Left renal pelvis (tissue), 4 donors: ENCODE data around the gene NRL. TPM values are rescaled to one million over a fixed set of nuclear protein-coding genes. Genes with fewer than 3 reads are reported as not detected.

Experiments used
- DNase-seq, 4 donors: peaks; one replicate each; pipeline ENCODE4 v3.0.0-alpha.2; 2013; ENCODE audit warnings: low read depth in 4 of 4, low spot score in 3 of 4
- polyA plus RNA-seq, 4 donors: library from polyadenylated mRNA; unstranded; fragments of 120-200 nt; gene quantifications; one replicate each; pipeline ENCODE4 v1.2.1, GENCODE V29; 2013; ENCODE audit not compliant: insufficient read length in 4 of 4

NRL gene
- 1 to 10 TPM in 3 of 4 donors, under 1 TPM in 1; 0.59 to 4.1 (median 2.1) TPM for polyA plus RNA-seq

- DNase-seq, result peak; percentile 99
Observed at GRCh38 chr14:24114532-24115421, at the start of gene NRL, which contains the start of gene DCAF11. Gene NRL (minus strand): TSS chr14:24114949. CDS start chr14:24082848, 32,101 bp downstream. Gene DCAF11 (plus strand): TSS chr14:24114777. CDS start chr14:24115595, 818 bp downstream.

GRCh38 chr14:24162093-24162492 is 47.3 kb upstream of the NRL start:
- no peak for DNase-seq

- peak; percentile 89 to 95 (median 92) for DNase-seq
Observed at GRCh38 chr14:24160850-24161804, 46.4 kb upstream of the NRL start, which contains the start of gene IRF9. Gene IRF9 (plus strand): TSS chr14:24161265. CDS start chr14:24162145, 880 bp downstream.

- no peak for DNase-seq
Observed at GRCh38 chr14:24160499-24160849, 45.7 kb upstream of the NRL start.

- DNase-seq, result no peak
Observed at GRCh38 chr14:24159777-24160498, 45.2 kb upstream of the NRL start.

- DNase-seq, result no peak
Observed at GRCh38 chr14:24157331-24157730, 42.6 kb upstream of the NRL start.

GRCh38 chr14:24156840-24157239 is 42.1 kb upstream of the NRL start:
- no peak for DNase-seq

GRCh38 chr14:24155100-24155499 is 40.4 kb upstream of the NRL start:
- DNase-seq, result no peak

GRCh38 chr14:24151404-24152080 is 36.8 kb upstream of the NRL start:
- DNase-seq, result no peak

- DNase-seq, result no peak
Observed at GRCh38 chr14:24150993-24151392, 36.2 kb upstream of the NRL start.

- DNase-seq, result no peak
Observed at GRCh38 chr14:24150567-24150966, 35.8 kb upstream of the NRL start.

- DNase-seq, result no peak
Observed at GRCh38 chr14:24150061-24150460, 35.3 kb upstream of the NRL start.

GRCh38 chr14:24149302-24149969 is 34.7 kb upstream of the NRL start:
- DNase-seq, result no peak

GRCh38 chr14:24147761-24148428 is 33.1 kb upstream of the NRL start:
- no peak for DNase-seq

- peak; percentile 95 to 97 (median 96) for DNase-seq
Observed at GRCh38 chr14:24146978-24147760, 32.4 kb upstream of the NRL start, which contains the start of gene RNF31. Gene RNF31 (plus strand): TSS chr14:24147498. CDS start chr14:24147699, 201 bp downstream.

GRCh38 chr14:24146453-24146977 is 31.8 kb upstream of the NRL start, which contains the start of gene PSME2:
Gene PSME2 (minus strand): TSS chr14:24146610. CDS start chr14:24146581, 29 bp downstream.
- peak; percentile 86 to 94 (median 89) for DNase-seq

- no peak for DNase-seq
Observed at GRCh38 chr14:24145690-24146452, 31.1 kb upstream of the NRL start.
